H9 (cell line): ENCODE results near the gene OBP2B. TPM values are rescaled to one million over a fixed set of nuclear protein-coding genes. Genes with fewer than 3 reads are reported as not detected.

Experiments used
- DNase-seq: peaks from one replicate; pipeline ENCODE4 v3.0.0-alpha.2; 2017
- H2AFZ ChIP-seq: one replicate; pipeline ENCODE4 v1.6.1; 2013; ENCODE audit warnings: mild to moderate bottlenecking, low read length, control low read depth, moderate library complexity
- H2AK5ac ChIP-seq: 2 replicates; pipeline ENCODE4 v1.6.1; 2013; ENCODE audit warnings: low read length, control low read depth, mixed read lengths; ENCODE audit not compliant: insufficient read length
- H2BK120ac ChIP-seq: one replicate; pipeline ENCODE4 v1.6.1; 2013; ENCODE audit warnings: low read depth, mild to moderate bottlenecking, low read length, control low read depth, inconsistent platforms; ENCODE audit not compliant: poor library complexity, severe bottlenecking
- H2BK12ac ChIP-seq: 2 replicates; pipeline ENCODE4 v1.6.1; 2013; ENCODE audit warnings: low read length, control low read depth, mixed read lengths, low read depth; ENCODE audit not compliant: insufficient read length
- H2BK15ac ChIP-seq: 2 replicates; pipeline ENCODE4 v1.6.1; 2013; ENCODE audit warnings: low read depth, low read length, control low read depth
- H2BK20ac ChIP-seq: one replicate; pipeline ENCODE4 v1.6.1; 2013; ENCODE audit warnings: low read depth, mild to moderate bottlenecking, low read length, control low read depth, inconsistent platforms; ENCODE audit not compliant: poor library complexity, severe bottlenecking
- H2BK5ac ChIP-seq: 2 replicates; pipeline ENCODE4 v1.6.1; 2013; ENCODE audit warnings: low read length, control low read depth, mixed read lengths; ENCODE audit not compliant: insufficient read length
- H3K14ac ChIP-seq: 2 replicates; pipeline ENCODE4 v1.6.1; 2013; ENCODE audit warnings: low read length, control low read depth; ENCODE audit not compliant: insufficient read depth
- H3K18ac ChIP-seq: 2 replicates; pipeline ENCODE4 v1.6.1; 2013; ENCODE audit warnings: low read depth, mild to moderate bottlenecking, mixed read lengths, low read length, control low read depth; ENCODE audit not compliant: insufficient read length
- H3K23ac ChIP-seq: 2 replicates; pipeline ENCODE4 v1.6.1; 2013; ENCODE audit warnings: low read length, control low read depth, mixed read lengths, low read depth; ENCODE audit not compliant: insufficient read length
- H3K23me2 ChIP-seq: 2 replicates; pipeline ENCODE4 v1.6.1; 2013; ENCODE audit warnings: low read depth, mild to moderate bottlenecking, mixed read lengths, low read length, control low read depth; ENCODE audit not compliant: insufficient read length, poor library complexity, severe bottlenecking
- H3K27ac ChIP-seq: 2 replicates; pipeline ENCODE4 v1.5.1; 2013; ENCODE audit warnings: low read length, control low read depth, mixed read lengths, low read depth; ENCODE audit not compliant: insufficient read length
- H3K27me3 ChIP-seq: 2 replicates; pipeline ENCODE4 v1.6.1; 2013; ENCODE audit warnings: low read length, control low read depth, inconsistent platforms; ENCODE audit not compliant: insufficient read depth
- H3K4ac ChIP-seq: 2 replicates; pipeline ENCODE4 v1.6.1; 2013; ENCODE audit warnings: low read depth, mild to moderate bottlenecking, control low read depth, inconsistent platforms, low read length, moderate library complexity
- H3K4me1 ChIP-seq: 2 replicates; pipeline ENCODE4 v1.6.1; 2013; ENCODE audit warnings: low read length, control low read depth, inconsistent platforms; ENCODE audit not compliant: insufficient read depth
- H3K4me2 ChIP-seq: 2 replicates; pipeline ENCODE4 v1.6.1; 2013; ENCODE audit warnings: low read length, control low read depth, mixed read lengths; ENCODE audit not compliant: insufficient read length, insufficient read depth
- H3K56ac ChIP-seq: 2 replicates; pipeline ENCODE4 v1.6.1; 2013; ENCODE audit warnings: low read depth, mild to moderate bottlenecking, mixed read lengths, low read length, control low read depth; ENCODE audit not compliant: insufficient read length
- H3K79me1 ChIP-seq: 2 replicates; pipeline ENCODE4 v1.6.1; 2013; ENCODE audit warnings: low read depth, mild to moderate bottlenecking, moderate library complexity, low read length, control low read depth, inconsistent platforms; ENCODE audit not compliant: insufficient read depth, poor library complexity, severe bottlenecking
- H3K79me2 ChIP-seq: 2 replicates; pipeline ENCODE4 v1.6.1; 2013; ENCODE audit warnings: low read length, control low read depth, inconsistent platforms; ENCODE audit not compliant: insufficient read depth
- H3K9ac ChIP-seq: 2 replicates; pipeline ENCODE4 v1.6.1; 2013; ENCODE audit warnings: low read length, control low read depth, mixed read lengths; ENCODE audit not compliant: insufficient read length; ENCODE audit errors: extremely low read depth
- H3K9me3 ChIP-seq: one replicate; pipeline ENCODE4 v1.6.1; 2013; ENCODE audit warnings: low read depth, low read length, inconsistent platforms; ENCODE audit not compliant: control insufficient read depth
- H3T11ph ChIP-seq: one replicate; pipeline ENCODE4 v1.6.1; 2013; ENCODE audit warnings: mild to moderate bottlenecking, low read length, control low read depth, inconsistent platforms
- H4K20me1 ChIP-seq: one replicate; pipeline ENCODE4 v1.6.1; 2013; ENCODE audit not compliant: control insufficient read depth, insufficient read length, insufficient read depth
- H4K5ac ChIP-seq: 2 replicates; pipeline ENCODE4 v1.6.1; 2013; ENCODE audit warnings: low read depth, mild to moderate bottlenecking, mixed read lengths, low read length, control low read depth; ENCODE audit not compliant: insufficient read length
- H4K8ac ChIP-seq: replicated peaks from 2 replicates; pipeline ENCODE4 v1.6.1; 2013; ENCODE audit warnings: low read length, control low read depth, mixed read lengths, low read depth; ENCODE audit not compliant: insufficient read length
- H4K91ac ChIP-seq: 2 replicates; pipeline ENCODE4 v1.6.1; 2013; ENCODE audit warnings: low read depth, mild to moderate bottlenecking, moderate library complexity, mixed read lengths, low read length, control low read depth; ENCODE audit not compliant: insufficient read length
- H3K27ac Mint-ChIP-seq, 3 experiments: 2 replicates in 2 of 3; 3 replicates in 1 of 3; pipeline ENCODE4 v1.8.0; 2020 to 2021; ENCODE audit warnings: mixed read lengths in 3 of 3, mild to moderate bottlenecking in 1 of 3, moderate library complexity in 1 of 3
- H3K27me3 Mint-ChIP-seq: 2 replicates; pipeline ENCODE4 v1.8.0; 2021; ENCODE audit warnings: low read depth, mild to moderate bottlenecking, moderate library complexity, mixed read lengths
- H3K36me3 Mint-ChIP-seq, 3 experiments: 2 replicates in 2 of 3; 3 replicates in 1 of 3; pipeline ENCODE4 v1.8.0; 2020 to 2021; ENCODE audit warnings: low read depth in 3 of 3, mixed read lengths in 3 of 3; ENCODE audit not compliant: insufficient read depth in 1 of 3
- H3K4me1 Mint-ChIP-seq, 2 experiments: 2 replicates each; pipeline ENCODE4 v1.8.0; 2020; ENCODE audit warnings: mixed read lengths in 2 of 2
- H3K4me3 Mint-ChIP-seq, 2 experiments: 2 replicates in 1 of 2; 3 replicates in 1 of 2; pipeline ENCODE4 v1.8.0; 2020 to 2021; ENCODE audit warnings: mild to moderate bottlenecking in 2 of 2, mixed read lengths in 2 of 2, moderate library complexity in 1 of 2
- H3K9me3 Mint-ChIP-seq, 2 experiments: 2 replicates in 1 of 2; 3 replicates in 1 of 2; pipeline ENCODE4 v1.8.0; 2020; ENCODE audit warnings: mild to moderate bottlenecking in 2 of 2, mixed read lengths in 2 of 2, moderate library complexity in 1 of 2
- CTCF ChIP-seq: fragments of 200-600 bp; sonication (generic); conservative IDR thresholded peaks from 3 replicates; pipeline ENCODE4 v1.8.0; 2021; ENCODE audit warnings: antibody characterized with exemption, mild to moderate bottlenecking
- WGBS: extraction: QIAGEN DNeasy Blood & Tissue Kit; methylation state at CpG from one replicate; pipeline ENCODE4 v1.1.7; 2013; ENCODE audit warnings: missing lambda C conversion rate, low lambda C conversion rate, mixed read lengths; ENCODE audit not compliant: insufficient read length; ENCODE audit errors: extremely low coverage; 5-methylcytosine and 5-hydroxymethylcytosine counted together
- total RNA-seq: library from RNA; stranded (reverse); gene quantifications from 2 replicates; pipeline ENCODE4 v1.2.1, GENCODE V29; 2021

The OBP2B gene
- total RNA-seq, 1 experiment from 2014 or later: not detected

DNA sequence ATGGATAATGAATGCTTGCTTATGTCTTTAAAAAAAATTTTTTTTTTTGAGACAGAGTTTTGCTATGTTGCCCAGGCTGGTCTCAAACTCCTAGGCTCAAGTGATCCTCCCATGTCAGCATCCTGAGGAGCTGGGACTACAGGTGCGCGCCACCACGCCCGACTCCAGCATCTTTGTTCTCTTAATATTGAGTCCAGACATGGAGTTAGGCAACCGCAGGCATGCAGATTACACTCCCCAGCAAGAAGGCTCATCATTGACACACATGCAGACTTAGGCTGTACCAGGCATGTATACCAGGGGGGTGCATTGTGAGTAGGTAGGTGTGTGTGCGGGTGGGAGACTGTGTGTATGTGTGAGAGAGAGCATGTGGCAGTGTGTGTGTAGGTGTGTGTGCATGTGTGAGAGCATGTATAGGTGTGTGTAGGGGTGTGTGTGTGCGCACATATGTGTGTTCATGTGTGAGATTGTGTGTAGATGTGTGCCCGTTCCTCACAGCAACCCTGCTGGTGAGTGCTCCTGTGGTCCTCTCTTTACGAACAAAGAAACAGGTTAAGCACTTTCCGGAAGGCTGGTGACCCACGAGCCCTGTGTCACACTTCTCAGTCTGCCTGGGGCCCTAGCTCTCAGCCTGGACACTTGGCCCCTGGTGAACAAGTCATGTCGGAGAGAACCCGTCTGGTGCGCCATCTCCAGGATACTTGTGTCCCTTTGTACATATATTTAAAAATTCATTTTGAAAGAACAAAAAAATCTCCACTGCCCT, 6.2 kb downstream of the OBP2B start:
- Histone ChIP-seq H3K9me3 (no peaks in the 10 kb centered on the region), H3K79me2 (no peaks in the 10 kb centered on the region), H3K23ac (no peak overlapping the region), H4K20me1 (no peaks in the 10 kb centered on the region), H4K5ac (no peak overlapping the region), H3K27me3 (peaks cover 6% of the 10 kb centered on the region; the same call in 1 of the 2 replicates), H3K4me2 (no peak overlapping the region), H2BK5ac (no peak overlapping the region), H3K27ac (no peak overlapping the region), H2BK120ac (no peak overlapping the region), H2BK20ac (no peak overlapping the region), H2BK12ac (no peak overlapping the region), H3K9ac (no peak overlapping the region), H3K56ac (no peak overlapping the region), H3K4me1 (no peaks in the 10 kb centered on the region), H4K8ac (no peak overlapping the region), H3K79me1 (no peaks in the 10 kb centered on the region), H3K14ac (no peak overlapping the region), H4K91ac (no peak overlapping the region), H3K23me2 (no peaks in the 10 kb centered on the region), H3K18ac (peak overlapping the region; percentile 72), H2AK5ac (no peak overlapping the region), H2AFZ (no peak overlapping the region), H2BK15ac (no peak overlapping the region), H3T11ph (no peak overlapping the region), H3K4ac (no peak overlapping the region)
- Mint-ChIP-seq H3K4me1 (0 out of 4 replicates have a peak, but pooled peaks cover 0 to 2% of the 10 kb centered on the region in 2 experiments), H3K27me3 (peaks cover 88% of the 10 kb centered on the region), H3K27ac (no peak overlapping the region; a peak in 1 of 7 replicates), H3K36me3 (no peaks in the 10 kb centered on the region), H3K4me3 (no peak overlapping the region), H3K9me3 (no peaks in the 10 kb centered on the region)
- DNase-seq: no peak
- TF ChIP-seq CTCF: no peak
- WGBS: no CpG with 5 or more reads among the region's 14 CpGs
